ENCODE results near the gene IFITM10. TPM values are rescaled to one million over a fixed set of nuclear protein-coding genes. Genes with fewer than 3 reads are reported as not detected.

IFITM10 gene
- total RNA-seq, 2 donors from 2014 or later: 27.2 to 28.6 TPM

Other genes starting within 250 kb of the IFITM10 start
- 1 to 10 TPM; 3.7 to 7.6 TPM for gene DUSP8, start 178.3 kb downstream of the IFITM10 start, total RNA-seq
- not detected for gene KRTAP5-1, start 165.3 kb downstream of the IFITM10 start, total RNA-seq
- gene KRTAP5-2, start 152.3 kb downstream of the IFITM10 start, total RNA-seq: not detected
- gene KRTAP5-3, start 142.1 kb downstream of the IFITM10 start, total RNA-seq: not detected
- gene KRTAP5-4, start 128.5 kb downstream of the IFITM10 start, total RNA-seq: not detected
- gene KRTAP5-5, start 120.8 kb downstream of the IFITM10 start, total RNA-seq: not detected
- not detected for gene KRTAP5-6, start 53.4 kb downstream of the IFITM10 start, total RNA-seq
- gene CTSD, start 13.3 kb upstream of the IFITM10 start, total RNA-seq: 1,000 to 10,000 TPM in 1 of 2 donors, 100 to 1,000 TPM in 1; 427 to 1,049 TPM
- gene SYT8, start 84.4 kb upstream of the IFITM10 start, total RNA-seq: 1 to 10 TPM; 3.4 to 3.6 TPM
- gene TNNI2, start 88.4 kb upstream of the IFITM10 start, total RNA-seq: not detected
- gene LSP1, start 102.5 kb upstream of the IFITM10 start, total RNA-seq: 10 to 100 TPM; 23.6 to 40.5 TPM
- under 1 TPM in 1 of 2 donors, not detected in 1; 0.41 TPM for gene PRR33, start 141.3 kb upstream of the IFITM10 start, total RNA-seq
- 1 to 10 TPM; 8.3 to 9.7 TPM for gene TNNT3, start 169.1 kb upstream of the IFITM10 start, total RNA-seq
- gene MRPL23, start 196.7 kb upstream of the IFITM10 start, total RNA-seq: 100 to 1,000 TPM in 1 of 2 donors, 10 to 100 TPM in 1; 59.8 to 136 TPM
- gene H19, start 247.2 kb upstream of the IFITM10 start, total RNA-seq: 10 to 100 TPM; 85.4 to 85.8 TPM